HepG2 (cell line): ENCODE measurements around the gene NT5DC2. TPM values are rescaled to one million over a fixed set of nuclear protein-coding genes. Genes with fewer than 3 reads are reported as not detected.
A peak's percentile ranks its signal among the peaks of the same experiment; 100 is the strongest.

ENCODE experiments used
- ATF2 ChIP-seq: sonication (generic); formaldehyde crosslinking; IDR thresholded peaks from 2 replicates; pipeline ENCODE4 v1.4.0; 2020; ENCODE audit warnings: missing genetic modification reagents
- CC2D1A ChIP-seq: sonication (generic); formaldehyde crosslinking; IDR thresholded peaks from 2 replicates; pipeline ENCODE4 v1.8.1; 2023; ENCODE audit warnings: mild to moderate bottlenecking, missing genetic modification reagents
- CHCHD3 ChIP-seq: sonication (generic); formaldehyde crosslinking; IDR thresholded peaks from 2 replicates; pipeline ENCODE4 v1.8.0; 2022; ENCODE audit warnings: mild to moderate bottlenecking, missing genetic modification reagents, moderate library complexity
- FOXK1 ChIP-seq: sonication (generic); formaldehyde crosslinking; IDR thresholded peaks from 2 replicates; pipeline ENCODE4 v1.4.0; 2020; ENCODE audit warnings: low read depth, missing genetic modification reagents, borderline replicate concordance
- GTF2F1 ChIP-seq: fragments of 150-350 bp; IDR thresholded peaks from 2 replicates; pipeline ENCODE4 v1.6.1; 2014; ENCODE audit warnings: low read length
- HBP1 ChIP-seq: IDR thresholded peaks from 2 replicates; pipeline ENCODE4 v1.6.1; 2016; ENCODE audit warnings: low read depth, control low read depth
- HINFP ChIP-seq: sonication (generic); formaldehyde crosslinking; IDR thresholded peaks from 2 replicates; pipeline ENCODE4 v1.4.0; 2020; ENCODE audit warnings: low read depth, mild to moderate bottlenecking, missing genetic modification reagents
- KDM4B ChIP-seq: sonication (generic); formaldehyde crosslinking; IDR thresholded peaks from 2 replicates; pipeline ENCODE4 v1.4.0; 2020; ENCODE audit warnings: missing genetic modification reagents
- NFRKB ChIP-seq: fragments of 450-650 bp; IDR thresholded peaks from 2 replicates; pipeline ENCODE4 v1.6.1; 2017
- NR2F1 ChIP-seq, 2 experiments: fragments of 450-650 bp in 1 of 2; formaldehyde crosslinking in 1 of 2; IDR thresholded peaks; 2 replicates each; pipeline versions ENCODE4 v1.5.0 to v1.6.1; 2016 to 2020; ENCODE audit warnings: mild to moderate bottlenecking in 1 of 2, missing compliant biosample characterization in 1 of 2, missing genetic modification reagents in 1 of 2, moderate library complexity in 1 of 2
- POGZ ChIP-seq: sonication (generic); formaldehyde crosslinking; IDR thresholded peaks from 2 replicates; pipeline ENCODE4 v1.4.0; 2020; ENCODE audit warnings: mild to moderate bottlenecking, missing genetic modification reagents
- RNF2 ChIP-seq: fragments of 450-650 bp; conservative IDR thresholded peaks from 2 replicates; pipeline ENCODE4 v1.6.1; 2016; ENCODE audit warnings: low read depth
- THAP11 ChIP-seq: IDR thresholded peaks from 2 replicates; pipeline ENCODE4 v1.6.1; 2016; ENCODE audit warnings: missing biosample characterization, missing genetic modification reagents
- ZBED4 ChIP-seq: sonication (generic); formaldehyde crosslinking; IDR thresholded peaks from 2 replicates; pipeline ENCODE4 v1.4.0; 2020; ENCODE audit warnings: missing genetic modification reagents, borderline replicate concordance
- ZNF101 ChIP-seq: sonication (generic); formaldehyde crosslinking; IDR thresholded peaks from 2 replicates; pipeline ENCODE4 v1.4.0; 2020; ENCODE audit warnings: mild to moderate bottlenecking, low read depth, missing genetic modification reagents, borderline replicate concordance
- ZNF232 ChIP-seq: sonication (generic); formaldehyde crosslinking; IDR thresholded peaks from 2 replicates; pipeline ENCODE4 v1.4.0; 2020; ENCODE audit warnings: missing genetic modification reagents, borderline replicate concordance
- ZNF256 ChIP-seq: sonication (generic); formaldehyde crosslinking; conservative IDR thresholded peaks from 2 replicates; pipeline ENCODE4 v1.4.0; 2020; ENCODE audit warnings: missing genetic modification reagents
- ZNF317 ChIP-seq: sonication (generic); formaldehyde crosslinking; IDR thresholded peaks from 2 replicates; pipeline ENCODE4 v1.5.0; 2020; ENCODE audit warnings: mild to moderate bottlenecking, missing genetic modification reagents
- ZNF33B ChIP-seq: sonication (generic); formaldehyde crosslinking; IDR thresholded peaks from 2 replicates; pipeline ENCODE4 v1.5.1; 2020; ENCODE audit warnings: mild to moderate bottlenecking, missing genetic modification reagents
- ZNF543 ChIP-seq: sonication (generic); formaldehyde crosslinking; IDR thresholded peaks from 2 replicates; pipeline ENCODE4 v1.4.0; 2020; ENCODE audit warnings: mild to moderate bottlenecking, missing genetic modification reagents
- ZNF563 ChIP-seq: sonication (generic); formaldehyde crosslinking; IDR thresholded peaks from 2 replicates; pipeline ENCODE4 v1.8.0; 2022; ENCODE audit warnings: mild to moderate bottlenecking, moderate library complexity, missing genetic modification reagents
- ZSCAN22 ChIP-seq: sonication (generic); formaldehyde crosslinking; IDR thresholded peaks from 2 replicates; pipeline ENCODE4 v1.4.0; 2020; ENCODE audit warnings: mild to moderate bottlenecking, missing genetic modification reagents
- polyA plus RNA-seq, 8 experiments: library from polyadenylated mRNA; depleted of rRNA in 3 of 8; stranded (reverse) in 7 of 8; unstranded in 1 of 8; fragments of >200 nt; fragmentation: Illumina TruSeq in 4 of 8; extraction: Trizol in 4 of 8; gene quantifications; 2 replicates each; pipeline versions ENCODE4 v1.2.1 to v1.2.3, GENCODE V29; 2011 to 2016; ENCODE audit warnings: low read depth in 4 of 8, missing spikeins in 1 of 8, mixed read lengths in 1 of 8; ENCODE audit not compliant: insufficient read depth in 1 of 8
- total RNA-seq, 5 experiments: library from RNA; depleted of rRNA; stranded (reverse); fragments of >200 nt; fragmentation: Illumina TruSeq; extraction: Trizol; gene quantifications; 2 replicates each; pipeline ENCODE4 v1.2.3, GENCODE V29; 2016; ENCODE audit warnings: low read depth in 1 of 5

The NT5DC2 gene
- total and polyA plus RNA-seq, 2 of the 13 experiments (the other 11 are each of a cell fraction or from before 2014, with no cell fraction given) = 131 to 240 TPM

GRCh38 chr3:52534281-52535183, 875 bp upstream of the NT5DC2 start (continued):
- TF ChIP-seq NR2F1 (CRISPR knock-in tag; IDR thresholded peaks at IDR 0.05) = no peak
- no peak for TF ChIP-seq CC2D1A (CRISPR knock-in tag)
- TF ChIP-seq CHCHD3 = no peak
- 0 out of 2 replicates have a peak, but pooled peaks have one; percentile 48 for TF ChIP-seq ZSCAN22 (CRISPR knock-in tag)
- no peak; the same call in 1 of the 2 replicates for TF ChIP-seq RNF2
- no peak for TF ChIP-seq NFRKB
- no peak for TF ChIP-seq ZBED4
- no peak; the same call in 1 of the 2 replicates for TF ChIP-seq ZNF563 (CRISPR knock-in tag)
- TF ChIP-seq ZNF317 (CRISPR knock-in tag) = peak; percentile 41; the same call in 1 of the 2 replicates
- no peak; the same call in 1 of the 2 replicates for TF ChIP-seq THAP11 (CRISPR knock-in tag)
- TF ChIP-seq ZNF101 (CRISPR knock-in tag) = no peak
- TF ChIP-seq KDM4B (CRISPR knock-in tag) = no peak
- TF ChIP-seq GTF2F1 = no peak
- TF ChIP-seq POGZ (CRISPR knock-in tag) = 0 out of 2 replicates have a peak, but pooled peaks have one; percentile 21
- peak; percentile 52 for TF ChIP-seq ZNF232 (CRISPR knock-in tag)
- TF ChIP-seq ZNF256 = no peak
- 0 out of 2 replicates have a peak, but pooled peaks have one; percentile 65 for TF ChIP-seq ZNF543 (CRISPR knock-in tag)
- no peak for TF ChIP-seq HBP1 (CRISPR knock-in tag)
- TF ChIP-seq HINFP (CRISPR knock-in tag) = no peak; the same call in 1 of the 2 replicates
- TF ChIP-seq ZNF33B (CRISPR knock-in tag) = 0 out of 2 replicates have a peak, but pooled peaks have one; percentile 83
- no peak for TF ChIP-seq ATF2
- TF ChIP-seq FOXK1 = no peak
